IMR-90 (cell line): ENCODE measurements around the gene DDX20.

Experiments
- CEBPB ChIP-seq: IDR thresholded peaks from 2 replicates; pipeline ENCODE4 v1.6.1; 2012; ENCODE audit warnings: low read depth, low read length, improper control_type of control experiment
- FOS ChIP-seq: fragments of 150-350 bp; IDR thresholded peaks from 2 replicates; pipeline ENCODE4 v1.6.1; 2016; ENCODE audit warnings: low read depth, low read length
- MAFK ChIP-seq: IDR thresholded peaks from 2 replicates; pipeline ENCODE4 v1.6.1; 2012; ENCODE audit warnings: low read depth, low read length, improper control_type of control experiment
- MAZ ChIP-seq: IDR thresholded peaks from 2 replicates; pipeline ENCODE4 v1.6.1; 2012; ENCODE audit warnings: low read depth, mild to moderate bottlenecking, low read length, improper control_type of control experiment, moderate library complexity, borderline replicate concordance
- MXI1 ChIP-seq: IDR thresholded peaks from 2 replicates; pipeline ENCODE4 v1.6.1; 2012; ENCODE audit warnings: low read depth, mild to moderate bottlenecking, low read length, moderate library complexity, borderline replicate concordance
- NFE2L2 ChIP-seq: fragments of 150-350 bp; IDR thresholded peaks from 2 replicates; pipeline ENCODE4 v1.6.1; 2016; ENCODE audit warnings: low read depth, mild to moderate bottlenecking, low read length
- POLR2A ChIP-seq: IDR thresholded peaks from 2 replicates; pipeline ENCODE4 v1.6.1; 2012; ENCODE audit warnings: mild to moderate bottlenecking, low read depth, low read length
- RAD21 ChIP-seq: IDR thresholded peaks from 2 replicates; pipeline ENCODE4 v1.6.1; 2012; ENCODE audit warnings: low read length, improper control_type of control experiment
- RFX5 ChIP-seq: IDR thresholded peaks from 2 replicates; pipeline ENCODE4 v1.8.0; 2012; ENCODE audit warnings: low read depth, mild to moderate bottlenecking, low read length, moderate library complexity
- SMC3 ChIP-seq: fragments of 150-350 bp; IDR thresholded peaks from 2 replicates; pipeline ENCODE4 v1.6.1; 2016; ENCODE audit warnings: low read depth, mild to moderate bottlenecking, antibody characterized with exemption, low read length, moderate library complexity
- TF ChIP-seq, protein P1 (sequence below): conservative IDR thresholded peaks from 2 replicates; pipeline ENCODE4 v1.5.1; 2012; ENCODE audit warnings: mild to moderate bottlenecking, low read depth, low read length, improper control_type of control experiment
- TF ChIP-seq, protein P2 (sequence below): fragments of 150-350 bp; IDR thresholded peaks from 2 replicates; pipeline ENCODE4 v1.6.1; 2017; ENCODE audit warnings: mild to moderate bottlenecking, antibody characterized with exemption, low read length, low read depth

DNA sequence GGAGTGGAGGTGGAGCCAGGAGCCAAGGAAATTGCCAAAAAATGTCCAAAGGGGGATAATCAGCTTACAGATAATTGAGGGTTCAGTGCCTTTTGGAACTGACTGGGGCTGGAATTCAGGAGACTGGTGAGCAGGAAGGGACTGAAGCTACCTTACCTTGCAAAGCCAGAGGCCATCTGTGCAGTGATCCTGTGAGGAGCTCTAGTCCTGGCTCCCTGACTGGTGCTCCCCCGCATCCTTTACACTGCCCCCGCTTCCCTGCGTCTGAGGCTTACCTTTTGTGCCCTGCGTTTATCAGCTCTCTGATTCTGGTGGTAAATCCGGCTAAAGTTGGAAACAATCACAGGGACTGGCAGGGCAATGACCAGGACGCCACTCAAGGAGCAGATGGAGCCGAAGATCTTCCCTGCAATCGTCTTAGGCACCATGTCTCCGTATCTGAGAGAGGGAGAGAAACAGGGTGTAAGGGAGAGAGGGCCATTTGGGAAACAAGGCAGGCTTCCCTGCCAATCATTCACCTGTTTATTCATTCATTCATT lies 31.0 kb downstream of the DDX20 start:
- TF ChIP-seq, protein P1, sequence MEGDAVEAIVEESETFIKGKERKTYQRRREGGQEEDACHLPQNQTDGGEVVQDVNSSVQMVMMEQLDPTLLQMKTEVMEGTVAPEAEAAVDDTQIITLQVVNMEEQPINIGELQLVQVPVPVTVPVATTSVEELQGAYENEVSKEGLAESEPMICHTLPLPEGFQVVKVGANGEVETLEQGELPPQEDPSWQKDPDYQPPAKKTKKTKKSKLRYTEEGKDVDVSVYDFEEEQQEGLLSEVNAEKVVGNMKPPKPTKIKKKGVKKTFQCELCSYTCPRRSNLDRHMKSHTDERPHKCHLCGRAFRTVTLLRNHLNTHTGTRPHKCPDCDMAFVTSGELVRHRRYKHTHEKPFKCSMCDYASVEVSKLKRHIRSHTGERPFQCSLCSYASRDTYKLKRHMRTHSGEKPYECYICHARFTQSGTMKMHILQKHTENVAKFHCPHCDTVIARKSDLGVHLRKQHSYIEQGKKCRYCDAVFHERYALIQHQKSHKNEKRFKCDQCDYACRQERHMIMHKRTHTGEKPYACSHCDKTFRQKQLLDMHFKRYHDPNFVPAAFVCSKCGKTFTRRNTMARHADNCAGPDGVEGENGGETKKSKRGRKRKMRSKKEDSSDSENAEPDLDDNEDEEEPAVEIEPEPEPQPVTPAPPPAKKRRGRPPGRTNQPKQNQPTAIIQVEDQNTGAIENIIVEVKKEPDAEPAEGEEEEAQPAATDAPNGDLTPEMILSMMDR: no peak
- TF ChIP-seq POLR2A (no peak), CEBPB (no peak), SMC3 (no peak), RAD21 (no peak), MXI1 (no peak), NFE2L2 (no peak), MAZ (no peak), MAFK (no peak), RFX5 (no peak), FOS (no peak)
- TF ChIP-seq, protein P2, sequence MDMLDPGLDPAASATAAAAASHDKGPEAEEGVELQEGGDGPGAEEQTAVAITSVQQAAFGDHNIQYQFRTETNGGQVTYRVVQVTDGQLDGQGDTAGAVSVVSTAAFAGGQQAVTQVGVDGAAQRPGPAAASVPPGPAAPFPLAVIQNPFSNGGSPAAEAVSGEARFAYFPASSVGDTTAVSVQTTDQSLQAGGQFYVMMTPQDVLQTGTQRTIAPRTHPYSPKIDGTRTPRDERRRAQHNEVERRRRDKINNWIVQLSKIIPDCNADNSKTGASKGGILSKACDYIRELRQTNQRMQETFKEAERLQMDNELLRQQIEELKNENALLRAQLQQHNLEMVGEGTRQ: no peak
